GM23248 (cell line): Measurements from ENCODE around the gene LHB.

Source experiments
- EZH2 ChIP-seq: fragments of 200-600 bp; sonication (generic); IDR thresholded peaks from 2 replicates; pipeline ENCODE4 v1.6.1; 2018; ENCODE audit warnings: antibody characterized with exemption, mild to moderate bottlenecking; ENCODE audit not compliant: insufficient read depth, poor library complexity, severe bottlenecking
- EZH2phosphoT487 ChIP-seq: fragments of 200-600 bp; sonication (generic); IDR thresholded peaks from 2 replicates; pipeline ENCODE4 v1.6.1; 2018; ENCODE audit warnings: antibody characterized with exemption, moderate library complexity, mild to moderate bottlenecking, low read depth; ENCODE audit not compliant: insufficient read depth

DNA sequence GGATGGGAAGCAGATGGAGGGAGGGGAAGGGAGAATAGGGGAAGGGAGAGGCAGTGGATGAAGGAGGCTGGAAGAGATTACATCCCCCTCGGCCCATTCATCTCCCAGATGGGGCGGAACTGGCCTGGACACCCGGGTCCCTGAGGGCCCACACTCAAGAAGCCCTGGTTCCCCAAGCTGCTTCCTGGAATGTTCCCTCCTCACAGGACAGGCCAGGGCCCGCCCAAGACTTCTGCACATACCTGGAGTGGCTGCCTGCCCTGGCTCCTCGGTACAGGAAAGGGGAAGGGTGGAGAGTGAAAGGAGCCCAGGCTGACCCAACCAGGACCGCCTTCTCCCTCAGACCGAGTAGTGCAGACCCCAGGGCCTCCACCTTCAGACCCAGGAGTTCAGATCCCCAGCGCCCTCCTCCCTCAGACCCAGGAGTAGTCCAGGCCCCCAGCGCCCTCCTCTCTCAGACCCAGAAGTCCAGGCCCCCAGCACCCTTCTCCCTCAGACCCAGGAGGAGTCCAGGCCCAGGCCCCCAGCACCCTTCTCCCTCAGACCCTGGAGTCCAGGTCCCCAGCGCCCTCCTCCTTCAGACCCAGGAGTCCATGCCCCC, 47.2 kb upstream of the LHB start:
- TF ChIP-seq EZH2 (no peak), EZH2phosphoT487 (no peak)
